Upper lobe of left lung (tissue), 6 donors: Measurements from ENCODE around the gene OR4D1. TPM values are rescaled to one million over a fixed set of nuclear protein-coding genes. Genes with fewer than 3 reads are reported as not detected.
A peak's percentile ranks its signal among the peaks of the same experiment; 100 is the strongest.

Experiments
- ATAC-seq, 2 donors: fragments of 200-7000 bp; cut with Tn5 transposase; one replicate each; pipeline ENCODE4 v1.9.1; 2022; ENCODE audit warnings: mild to moderate bottlenecking in 2 of 2, moderate library complexity in 2 of 2; ENCODE audit not compliant: low FRiP score in 2 of 2
- DNase-seq, 2 donors: peaks; one replicate each; pipeline ENCODE4 v3.0.0-alpha.2; 2019 to 2020
- H3K27ac ChIP-seq, 4 donors: fragments of 200-600 bp; sonication (generic); one replicate each; pipeline ENCODE4 v1.5.1; 2016 to 2019
- H3K27me3 ChIP-seq, 4 donors: fragments of 200-600 bp; sonication (generic); one replicate each; pipeline ENCODE4 v1.5.1; 2017 to 2019
- H3K36me3 ChIP-seq, 4 donors: fragments of 200-600 bp; sonication (generic); one replicate each; pipeline ENCODE4 v1.5.1; 2016 to 2019
- H3K4me1 ChIP-seq, 4 donors: fragments of 200-600 bp; sonication (generic); one replicate each; pipeline ENCODE4 v1.5.1; 2018 to 2019
- H3K4me3 ChIP-seq, 4 donors: fragments of 200-600 bp; sonication (generic); one replicate each; pipeline ENCODE4 v1.5.1; 2017 to 2019; ENCODE audit warnings: mild to moderate bottlenecking in 2 of 4, moderate library complexity in 1 of 4
- H3K9me3 ChIP-seq, 4 donors: fragments of 200-600 bp; sonication (generic); one replicate each; pipeline ENCODE4 v1.5.1; 2018 to 2019
- CTCF ChIP-seq, 6 experiments: fragments of 450-650 bp in 4 of 6; fragments of 200-600 bp in 2 of 6; sonication (generic) in 2 of 6; IDR thresholded peaks; one replicate each; pipeline ENCODE4 v1.5.1; 2016 to 2019; ENCODE audit warnings: antibody characterized with exemption in 6 of 6
- EP300 ChIP-seq, 4 donors: sonication (generic); formaldehyde crosslinking; IDR thresholded peaks; one replicate each; pipeline ENCODE4 v1.5.1; 2017; ENCODE audit warnings: antibody characterized with exemption in 4 of 4, control low read depth in 2 of 4
- POLR2A ChIP-seq, 4 donors: fragments of 450-650 bp; IDR thresholded peaks; one replicate each; pipeline ENCODE4 v1.5.1; 2016 to 2017; ENCODE audit warnings: antibody characterized with exemption in 4 of 4, mild to moderate bottlenecking in 2 of 4
- POLR2AphosphoS5 ChIP-seq, 2 donors: sonication (generic); formaldehyde crosslinking; IDR thresholded peaks; one replicate each; pipeline ENCODE4 v1.5.1; 2017; ENCODE audit warnings: antibody characterized with exemption in 2 of 2
- WGBS, 2 donors: methylation state at CpG; one replicate each; pipeline ENCODE4 v1.1.5; 2017 to 2018; 5-methylcytosine and 5-hydroxymethylcytosine counted together
- total RNA-seq, 6 donors: library from RNA; depleted of rRNA in 4 of 6; stranded (reverse); fragments of >200 nt in 4 of 6; gene quantifications; one replicate each; pipeline versions ENCODE4 v1.1.0 to v1.2.1, GENCODE V29; 2016 to 2021
- donor health status: DM: no; HTN: no; CAD: no; lungs with moderate emphysema.
- donor health status: DM: no; HTN: yes; CAD: no; lungs with severe emphysema.

OR4D1 gene
- total RNA-seq, 6 donors from 2014 or later: not detected

GRCh38 chr17:58153046-58153445 is 4.9 kb downstream of the OR4D1 start:
- no peaks in the 10 kb centered on the region for H3K36me3 ChIP-seq
- peaks cover 0 to 11% (median 3%) of the 10 kb centered on the region in 4 donors for H3K27me3 ChIP-seq
- H3K27ac ChIP-seq: peak overlapping the region in 2 of 4 donors; percentile 19 to 39
- TF ChIP-seq EP300 (IDR thresholded peaks at IDR 0.05) (no peak), POLR2AphosphoS5 (IDR thresholded peaks at IDR 0.05) (peak in 1 of 2 donors; percentile 52), POLR2A (IDR thresholded peaks at IDR 0.05) (no peak)
- DNase-seq: peak in 1 of 2 donors; percentile 29
- H3K9me3 ChIP-seq: no peaks in the 10 kb centered on the region
- peak; percentile 36 to 49 for ATAC-seq
- H3K4me3 ChIP-seq: no peak overlapping the region
- peaks cover 10 to 24% (median 17%) of the 10 kb centered on the region in 4 donors for H3K4me1 ChIP-seq
- 20 to 44% methylated on average over 1 to 2 of the region's 2 CpGs for WGBS, 2 donors

- TF ChIP-seq EP300 (IDR thresholded peaks at IDR 0.05): no peak
- no peak for TF ChIP-seq POLR2A (IDR thresholded peaks at IDR 0.05)
- H3K9me3 ChIP-seq: no peaks in the 10 kb centered on the region
- H3K27ac ChIP-seq: peak overlapping the region in 2 of 4 donors; percentile 3 to 39
- DNase-seq (no peak), ATAC-seq (no peak)
- H3K36me3 ChIP-seq: no peaks in the 10 kb centered on the region
- peaks cover 10 to 24% (median 17%) of the 10 kb centered on the region in 4 donors for H3K4me1 ChIP-seq
- no peak overlapping the region for H3K4me3 ChIP-seq
- peaks cover 0 to 11% (median 3%) of the 10 kb centered on the region in 4 donors for H3K27me3 ChIP-seq
Measured at GRCh38 chr17:58153671-58154070, 5.5 kb downstream of the OR4D1 start.

- ATAC-seq: peak; percentile 52 to 73
- TF ChIP-seq EP300 (IDR thresholded peaks at IDR 0.05) (no peak), POLR2AphosphoS5 (IDR thresholded peaks at IDR 0.05) (no peak), POLR2A (IDR thresholded peaks at IDR 0.05) (no peak)
- Histone ChIP-seq H3K27me3 (peaks cover 0 to 11% (median 3%) of the 10 kb centered on the region in 4 donors), H3K9me3 (no peaks in the 10 kb centered on the region), H3K36me3 (no peaks in the 10 kb centered on the region), H3K4me3 (peak overlapping the region in 3 of 4 donors; percentile 37 to 53 (median 39)), H3K27ac (peak overlapping the region in 1 of 4 donors; percentile 28), H3K4me1 (peaks cover 10 to 24% (median 17%) of the 10 kb centered on the region in 4 donors)
- WGBS, 2 donors: 3 to 4% methylated on average over 29 to 62 of the region's 65 CpGs
- DNase-seq: peak; percentile 24 to 85
Measured at GRCh38 chr17:58156839-58157803, 8.9 kb downstream of the OR4D1 start.

- TF ChIP-seq POLR2A (IDR thresholded peaks at IDR 0.05) (no peak), CTCF (IDR thresholded peaks at IDR 0.05) (no peak), EP300 (IDR thresholded peaks at IDR 0.05) (no peak), POLR2AphosphoS5 (IDR thresholded peaks at IDR 0.05) (no peak)
- Histone ChIP-seq H3K9me3 (no peaks in the 10 kb centered on the region), H3K4me1 (peaks cover 7 to 20% (median 11%) of the 10 kb centered on the region in 4 donors), H3K4me3 (no peak overlapping the region), H3K36me3 (no peaks in the 10 kb centered on the region), H3K27ac (no peak overlapping the region), H3K27me3 (peaks cover 0 to 11% (median 3%) of the 10 kb centered on the region in 4 donors)
- WGBS, 2 donors: 70 to 74% methylated on average over 2 of the region's 2 CpGs
- ATAC-seq (no peak), DNase-seq (no peak)
Measured at GRCh38 chr17:58158181-58158580, 10.0 kb downstream of the OR4D1 start.

GRCh38 chr17:58161566-58161965 is 13.4 kb downstream of the OR4D1 start:
- H3K27me3 ChIP-seq: peaks cover 0 to 11% (median 3%) of the 10 kb centered on the region in 4 donors

More at GRCh38 chr17:58161566-58161965, 13.4 kb downstream of the OR4D1 start:
- WGBS, 2 donors: 69 to 71% methylated on average over 3 of the region's 3 CpGs
- TF ChIP-seq CTCF (IDR thresholded peaks at IDR 0.05) (no peak), EP300 (IDR thresholded peaks at IDR 0.05) (no peak), POLR2A (IDR thresholded peaks at IDR 0.05) (no peak)
- Histone ChIP-seq H3K4me3 (no peak overlapping the region), H3K36me3 (no peaks in the 10 kb centered on the region), H3K9me3 (no peaks in the 10 kb centered on the region), H3K4me1 (peaks cover 0 to 13% (median 11%) of the 10 kb centered on the region in 4 donors), H3K27ac (no peak overlapping the region)
- ATAC-seq: no peak
- no peak for DNase-seq
